Activated CD4-positive, alpha-beta T cell treated with anti-CD3 and anti-CD28 coated beads for 1 hour (primary cell): ENCODE results near the gene MAPT.
"Not testable (repeated sequence)": the region's sequence is repeated elsewhere in the genome, so short reads cannot be mapped to it uniquely, and the experiment has no call there.

Experiments
- DNase-seq: peaks from one replicate; pipeline ENCODE4 v3.0.0-alpha.2; 2020

MAPT gene

DNA sequence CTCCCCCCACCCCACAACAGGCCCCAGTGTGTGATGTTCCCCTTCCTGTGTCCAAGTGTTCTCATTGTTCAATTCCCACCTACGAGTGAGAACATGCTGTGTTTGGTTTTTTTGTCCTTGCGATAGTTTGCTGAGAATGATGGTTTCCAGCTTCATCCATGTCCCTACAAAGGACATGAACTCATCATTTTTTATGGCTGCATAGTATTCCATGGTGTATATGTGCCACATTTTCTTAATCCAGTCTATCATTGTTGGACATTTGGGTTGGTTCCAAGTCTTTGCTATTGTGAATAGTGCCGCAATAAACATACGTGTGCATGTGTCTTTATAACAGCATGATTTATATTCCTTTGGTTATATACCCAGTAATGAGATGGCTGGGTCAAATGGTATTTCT lies 62.4 kb downstream of the MAPT start:
- not testable (repeated sequence) for DNase-seq

DNA sequence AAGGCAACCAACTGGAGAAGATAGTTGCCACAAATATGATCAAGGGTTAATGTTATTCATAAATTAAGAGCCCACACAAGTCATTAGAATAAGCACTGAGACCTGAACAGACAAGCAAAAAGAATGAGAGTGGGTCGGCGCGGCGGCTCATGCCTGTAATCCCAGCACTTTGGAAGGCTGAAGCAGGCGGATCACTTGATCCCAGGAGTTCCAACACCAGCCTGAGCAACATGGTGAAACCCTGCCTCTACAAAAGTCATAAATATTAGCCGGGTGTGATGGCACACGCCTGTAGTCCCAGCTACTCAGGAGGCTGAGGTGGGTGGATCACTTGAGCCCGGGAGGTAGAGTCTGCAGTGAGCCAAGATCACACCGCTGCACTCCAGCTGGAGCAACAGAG lies 64.0 kb downstream of the MAPT start:
- DNase-seq, result no peak

DNA sequence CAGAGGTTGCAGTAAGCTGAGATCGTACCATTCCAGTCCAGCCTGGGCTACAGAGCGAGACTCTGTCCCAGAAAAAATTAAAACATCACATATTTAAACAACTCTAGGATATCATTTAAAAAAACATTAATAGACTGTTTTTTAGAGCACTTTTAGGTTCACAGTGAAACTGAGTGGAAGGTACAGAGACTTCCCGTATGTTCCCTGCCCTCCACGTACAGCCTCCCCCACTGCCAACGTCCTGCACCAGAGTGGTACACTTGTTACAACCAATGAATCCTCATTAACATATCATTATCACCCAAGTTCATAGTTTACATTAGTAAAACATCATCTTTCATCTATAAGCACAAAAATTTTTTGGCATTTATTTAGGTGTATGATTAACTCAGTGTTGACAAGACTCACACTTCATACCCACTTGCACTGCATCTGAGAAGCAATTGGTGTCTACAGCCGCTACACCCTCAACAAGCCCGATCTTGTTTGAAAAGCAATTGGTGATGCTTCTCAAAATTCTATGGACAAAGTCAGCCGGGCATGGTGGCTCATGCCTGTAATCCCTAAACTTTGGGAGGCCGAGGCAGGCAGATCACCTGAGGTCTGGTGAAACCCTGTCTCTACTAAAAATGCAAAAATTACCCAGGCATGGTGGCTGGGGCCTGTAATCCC lies 64.8 kb downstream of the MAPT start:
- no peak for DNase-seq

DNA sequence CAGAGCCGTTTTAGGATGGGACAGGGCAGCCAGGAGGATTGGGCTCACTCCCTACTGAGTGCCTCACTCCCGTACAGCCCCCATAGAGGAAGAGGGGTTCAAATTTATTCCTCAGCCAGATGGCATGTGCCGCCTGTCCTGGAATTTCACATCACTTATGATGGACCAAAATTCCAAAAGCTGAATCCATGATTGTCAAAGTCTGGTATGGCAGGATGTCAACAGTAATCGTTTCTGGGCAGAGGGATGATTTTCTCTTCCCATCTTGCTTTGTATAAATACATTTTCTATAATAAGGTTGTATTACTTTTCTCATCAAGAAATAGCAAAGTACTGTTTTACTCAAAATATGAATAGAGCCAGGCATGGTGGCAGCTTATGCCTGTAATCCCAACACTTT lies 66.0 kb downstream of the MAPT start:
- DNase-seq, result no peak

DNA sequence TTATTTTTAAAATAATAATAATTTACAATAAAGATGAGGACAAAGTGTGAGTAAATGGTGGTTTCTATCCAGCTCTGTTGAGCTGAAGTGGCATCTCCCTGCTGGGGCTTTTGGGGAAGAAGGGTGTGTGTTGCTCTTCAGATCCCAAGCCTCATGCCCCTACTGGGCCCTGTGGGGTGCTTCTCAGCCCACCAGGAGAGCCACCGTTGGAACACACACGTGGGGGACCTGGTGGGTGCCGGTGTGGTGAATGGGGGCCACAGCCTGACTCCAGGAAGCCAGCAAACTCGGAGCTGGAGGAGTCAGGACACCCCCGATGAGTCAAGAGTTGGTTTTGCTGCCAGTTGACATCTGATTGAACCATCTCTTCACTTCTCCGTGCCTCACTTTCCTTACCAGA lies 66.9 kb downstream of the MAPT start:
- no peak for DNase-seq

DNA sequence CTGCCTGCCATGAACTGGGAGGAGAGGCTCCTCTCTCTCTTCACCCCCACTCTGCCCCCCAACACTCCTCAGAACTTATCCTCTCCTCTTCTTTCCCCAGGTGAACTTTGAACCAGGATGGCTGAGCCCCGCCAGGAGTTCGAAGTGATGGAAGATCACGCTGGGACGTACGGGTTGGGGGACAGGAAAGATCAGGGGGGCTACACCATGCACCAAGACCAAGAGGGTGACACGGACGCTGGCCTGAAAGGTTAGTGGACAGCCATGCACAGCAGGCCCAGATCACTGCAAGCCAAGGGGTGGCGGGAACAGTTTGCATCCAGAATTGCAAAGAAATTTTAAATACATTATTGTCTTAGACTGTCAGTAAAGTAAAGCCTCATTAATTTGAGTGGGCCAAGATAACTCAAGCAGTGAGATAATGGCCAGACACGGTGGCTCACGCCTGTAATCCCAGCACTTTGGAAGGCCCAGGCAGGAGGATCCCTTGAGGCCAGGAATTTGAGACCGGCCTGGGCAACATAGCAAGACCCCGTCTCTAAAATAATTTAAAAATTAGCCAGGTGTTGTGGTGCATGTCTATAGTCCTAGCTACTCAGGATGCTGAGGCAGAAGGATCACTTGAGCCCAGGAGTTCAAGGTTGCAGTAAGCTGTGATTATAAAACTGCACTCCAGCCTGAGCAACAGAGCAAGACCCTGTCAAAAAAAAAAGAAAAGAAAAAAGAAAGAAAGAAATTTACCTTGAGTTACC lies 68.0 kb downstream of the MAPT start:
- no peak for DNase-seq

DNA sequence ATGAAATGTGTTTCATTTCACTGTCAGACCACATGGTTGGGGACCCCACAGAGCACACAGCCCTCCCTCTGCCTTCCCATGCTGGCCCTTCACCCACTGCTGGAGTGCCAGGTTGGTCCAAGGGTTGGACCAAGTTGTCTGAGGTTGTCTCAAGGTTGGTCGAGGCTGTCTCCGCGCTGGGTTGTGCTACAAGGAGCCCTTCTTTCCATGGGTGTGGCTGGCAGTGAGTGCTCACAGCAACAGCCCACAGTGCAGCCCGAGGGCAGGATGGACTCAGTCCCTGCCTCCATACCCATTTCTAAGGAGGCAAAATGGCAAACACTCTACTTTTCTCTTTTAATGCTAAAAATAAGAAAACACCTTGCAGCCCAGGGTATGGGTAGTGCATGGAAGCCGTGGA lies 68.9 kb downstream of the MAPT start:
- DNase-seq, result no peak

DNA sequence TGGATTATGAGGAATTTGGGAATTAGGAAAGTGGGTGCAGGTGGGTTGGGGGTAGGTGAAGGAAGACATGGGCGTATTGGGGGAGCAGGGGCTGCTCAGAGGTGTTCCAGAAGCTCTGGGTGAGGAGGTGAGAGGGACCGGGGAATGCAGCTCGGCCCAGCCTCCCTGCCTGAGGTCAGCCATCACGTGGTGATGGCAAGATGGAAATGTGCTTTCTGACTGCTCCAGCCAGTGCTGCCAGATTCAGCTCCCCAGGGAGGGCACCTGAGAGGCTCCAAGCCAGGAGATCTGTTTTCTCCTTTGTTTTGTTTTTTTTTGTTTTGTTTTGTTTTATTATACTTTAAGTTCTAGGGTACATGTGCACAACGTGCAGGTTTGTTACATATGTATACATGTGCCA lies 69.5 kb downstream of the MAPT start:
- no peak for DNase-seq

DNA sequence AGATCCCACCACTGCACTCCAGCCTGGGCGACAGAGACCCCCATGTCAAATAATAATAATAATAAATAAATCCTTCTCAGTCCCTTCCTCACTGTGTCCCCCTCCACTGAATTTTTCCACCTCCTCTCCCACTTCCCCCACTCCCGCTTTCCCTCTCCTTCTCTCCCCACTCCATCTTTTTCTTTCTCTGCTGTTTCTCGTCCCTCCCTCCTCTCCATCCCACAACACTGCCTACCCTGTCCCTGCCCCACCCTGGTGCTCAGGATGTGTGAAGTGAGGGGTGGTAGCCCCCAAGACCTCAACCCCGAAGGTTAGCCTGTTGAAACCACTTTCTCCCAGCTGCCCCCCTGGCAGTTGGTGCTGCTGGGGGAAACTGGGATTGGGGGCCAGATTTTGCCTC lies 70.3 kb downstream of the MAPT start:
- DNase-seq, result no peak

DNA sequence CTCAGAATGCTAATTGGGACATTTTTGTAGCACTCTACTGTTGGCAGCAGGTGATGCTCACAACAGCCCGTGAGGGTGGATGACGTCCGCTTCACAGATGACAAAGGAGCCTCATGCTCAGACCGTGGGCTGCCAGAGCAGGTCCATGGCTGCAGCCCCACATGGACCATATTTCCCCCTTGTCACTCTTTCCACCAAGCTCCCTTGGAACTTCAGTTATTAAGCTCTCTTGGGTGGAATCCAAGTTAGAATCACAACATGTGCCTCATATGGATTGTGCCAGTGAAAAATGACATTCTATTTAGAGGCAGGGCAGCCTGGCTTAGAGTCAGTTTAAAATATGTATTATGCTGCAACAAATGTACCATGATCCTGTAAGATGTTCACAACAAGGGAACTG lies 71.5 kb downstream of the MAPT start:
- DNase-seq, result no peak

DNA sequence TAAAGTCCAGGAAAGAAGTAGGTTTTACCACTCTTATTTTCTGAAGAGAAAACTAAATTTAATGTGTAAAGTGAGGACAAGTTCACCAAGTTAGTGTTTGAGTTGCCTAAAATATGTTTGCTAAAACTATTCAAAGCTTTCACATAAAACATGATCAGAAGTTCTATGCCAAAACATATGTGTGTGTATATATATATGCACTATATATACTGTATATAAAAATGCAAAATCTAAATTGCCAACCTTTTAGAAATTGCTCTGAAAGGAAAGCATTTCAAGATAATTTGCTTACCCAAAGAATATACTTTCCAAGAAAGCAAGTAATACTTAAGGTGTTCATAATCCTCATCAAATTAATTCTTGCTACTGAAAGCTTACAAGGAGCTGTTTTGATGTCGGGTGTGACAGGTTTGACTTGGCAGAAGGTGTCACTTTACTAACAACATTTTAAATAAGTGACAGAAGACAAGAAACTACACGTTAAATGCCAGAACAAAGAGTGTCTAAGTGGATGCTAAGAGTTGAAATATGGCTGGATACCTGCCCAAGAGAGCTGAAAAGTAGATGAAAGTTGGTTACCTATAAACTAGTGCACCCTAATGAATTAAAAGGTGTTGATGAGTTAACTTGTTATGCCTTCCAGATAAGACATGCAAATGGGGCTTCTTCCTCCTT lies 72.4 kb downstream of the MAPT start:
- DNase-seq, result no peak

DNA sequence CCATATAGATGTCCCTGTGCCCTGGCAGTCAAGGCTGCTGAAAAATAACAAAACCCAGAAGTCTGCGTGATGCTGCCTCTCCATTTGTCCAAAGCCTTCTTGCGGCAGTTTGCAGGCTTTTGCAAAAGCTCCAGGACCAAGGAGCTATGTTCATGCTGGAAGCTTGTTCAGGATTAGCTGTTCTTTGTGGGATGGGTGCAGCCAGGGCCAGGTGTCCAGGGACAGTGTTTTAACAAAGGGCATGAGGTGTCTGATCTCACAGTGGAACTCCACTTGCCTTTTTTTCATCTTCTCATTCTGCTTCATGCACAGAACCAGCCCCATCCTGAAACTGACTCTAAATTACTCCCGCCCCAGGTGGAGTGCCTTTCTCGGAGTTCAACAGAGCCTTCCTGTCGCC lies 73.0 kb downstream of the MAPT start:
- DNase-seq, result no peak

DNA sequence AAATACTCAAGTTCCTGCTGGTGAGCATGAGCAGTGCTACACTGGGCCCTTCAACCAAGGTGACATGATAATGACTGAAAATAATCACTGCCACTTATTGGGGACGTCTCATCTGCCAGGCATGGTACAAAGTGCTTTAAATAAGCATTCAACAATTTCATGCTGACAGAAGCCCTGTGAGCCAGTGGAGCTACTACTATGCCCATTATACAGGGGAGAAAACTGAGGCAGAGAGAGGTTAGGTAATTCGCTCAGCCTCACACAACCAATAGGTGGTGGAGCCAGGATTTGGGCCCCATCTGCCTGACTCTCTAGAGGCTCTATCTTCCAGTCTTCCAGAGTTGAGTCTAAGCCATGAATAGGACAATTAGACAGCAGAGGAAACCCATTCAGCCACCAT lies 74.4 kb downstream of the MAPT start:
- DNase-seq, result no peak

DNA sequence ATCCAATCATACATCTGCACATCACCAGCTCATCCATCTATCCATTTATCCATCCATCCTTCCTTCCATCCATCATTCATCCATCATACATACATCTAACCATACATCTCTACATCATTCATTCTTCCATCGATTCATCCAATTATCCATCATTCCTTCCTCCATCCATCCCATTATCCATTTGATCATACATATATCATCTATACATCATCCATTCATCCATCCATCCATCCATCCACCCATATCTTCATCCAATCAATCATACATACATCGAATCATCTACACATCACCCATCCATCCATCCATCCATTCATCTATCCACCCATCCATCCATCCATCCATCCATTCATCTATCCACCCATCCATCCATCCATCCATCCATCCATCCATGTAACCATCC lies 75.4 kb downstream of the MAPT start:
- DNase-seq, result no peak

DNA sequence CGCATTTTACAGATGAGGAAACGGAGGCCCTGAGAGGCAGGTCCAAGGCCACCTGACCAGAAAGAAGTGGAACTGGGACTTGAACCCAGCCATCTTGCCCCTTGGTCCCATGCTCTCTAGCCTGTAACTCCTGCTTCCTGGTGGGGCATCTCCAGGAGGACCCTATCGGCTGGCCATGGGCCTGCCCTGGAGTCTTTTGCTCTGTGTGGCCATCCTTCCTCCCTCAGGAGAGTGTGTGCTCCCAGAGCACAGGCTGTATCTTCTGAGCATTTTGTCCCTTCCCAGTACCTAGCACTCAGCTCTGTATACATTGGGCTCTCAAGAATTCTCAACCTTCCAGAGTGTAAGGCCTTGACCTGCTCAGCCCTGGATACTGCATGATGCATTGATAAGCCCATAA lies 76.3 kb downstream of the MAPT start:
- no peak for DNase-seq

DNA sequence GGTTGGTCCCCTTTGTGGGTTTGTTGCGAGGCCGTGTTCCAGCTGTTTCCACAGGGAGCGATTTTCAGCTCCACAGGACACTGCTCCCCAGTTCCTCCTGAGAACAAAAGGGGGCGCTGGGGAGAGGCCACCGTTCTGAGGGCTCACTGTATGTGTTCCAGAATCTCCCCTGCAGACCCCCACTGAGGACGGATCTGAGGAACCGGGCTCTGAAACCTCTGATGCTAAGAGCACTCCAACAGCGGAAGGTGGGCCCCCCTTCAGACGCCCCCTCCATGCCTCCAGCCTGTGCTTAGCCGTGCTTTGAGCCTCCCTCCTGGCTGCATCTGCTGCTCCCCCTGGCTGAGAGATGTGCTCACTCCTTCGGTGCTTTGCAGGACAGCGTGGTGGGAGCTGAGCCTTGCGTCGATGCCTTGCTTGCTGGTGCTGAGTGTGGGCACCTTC lies 77.4 kb downstream of the MAPT start:
- no peak for DNase-seq

DNA sequence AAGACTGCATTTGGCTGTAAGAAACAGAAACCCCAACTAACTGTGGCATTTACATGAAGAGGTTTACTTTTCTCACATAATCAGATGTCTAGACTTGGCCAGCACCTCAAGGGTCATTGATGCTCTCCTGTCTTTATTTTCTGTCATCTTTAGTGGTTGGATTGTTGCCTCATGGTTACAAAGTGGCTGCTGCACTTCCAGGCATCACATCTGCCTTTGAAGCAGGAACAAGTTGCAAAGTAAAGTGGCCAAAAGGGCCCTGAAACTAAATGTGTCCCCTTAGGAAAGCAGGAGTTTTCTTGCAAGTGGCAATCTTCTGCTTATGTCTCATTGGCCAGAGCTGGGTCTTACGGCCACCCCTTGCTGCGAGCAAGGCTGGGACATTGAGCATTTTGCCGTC lies 78.2 kb downstream of the MAPT start:
- no peak for DNase-seq

DNA sequence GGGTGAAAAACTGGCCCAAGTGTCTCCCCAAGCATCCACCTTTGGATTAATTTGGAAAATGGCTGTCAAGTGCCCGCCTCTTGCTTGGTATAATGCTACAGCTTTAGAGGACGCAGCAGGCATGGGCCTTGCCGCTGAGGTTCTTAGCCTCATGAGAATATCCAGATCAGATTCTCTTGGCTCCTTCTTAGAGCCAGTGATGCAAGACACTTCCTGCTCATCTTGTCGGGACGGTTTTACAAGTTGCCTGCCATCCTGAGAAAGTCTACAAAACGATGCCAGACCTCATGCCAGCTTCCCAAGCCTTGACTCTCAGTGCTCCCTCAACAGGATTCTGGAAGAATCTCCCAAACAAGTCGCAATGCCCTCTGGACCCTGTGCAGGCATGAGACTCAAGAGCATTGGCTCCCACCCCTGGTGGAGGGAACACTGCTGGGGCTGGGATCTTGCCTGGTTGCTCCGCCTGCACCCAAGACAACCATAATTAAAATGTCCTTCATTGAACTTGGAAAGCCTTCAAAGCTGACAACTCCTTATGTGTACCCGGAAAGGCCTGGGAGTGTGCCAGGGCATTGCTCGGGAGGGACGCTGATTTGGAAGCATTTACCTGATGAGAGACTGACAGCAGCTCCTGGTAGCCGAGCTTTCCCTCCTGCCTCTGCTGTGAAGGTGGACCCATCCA lies 78.9 kb downstream of the MAPT start:
- DNase-seq, result no peak

DNA sequence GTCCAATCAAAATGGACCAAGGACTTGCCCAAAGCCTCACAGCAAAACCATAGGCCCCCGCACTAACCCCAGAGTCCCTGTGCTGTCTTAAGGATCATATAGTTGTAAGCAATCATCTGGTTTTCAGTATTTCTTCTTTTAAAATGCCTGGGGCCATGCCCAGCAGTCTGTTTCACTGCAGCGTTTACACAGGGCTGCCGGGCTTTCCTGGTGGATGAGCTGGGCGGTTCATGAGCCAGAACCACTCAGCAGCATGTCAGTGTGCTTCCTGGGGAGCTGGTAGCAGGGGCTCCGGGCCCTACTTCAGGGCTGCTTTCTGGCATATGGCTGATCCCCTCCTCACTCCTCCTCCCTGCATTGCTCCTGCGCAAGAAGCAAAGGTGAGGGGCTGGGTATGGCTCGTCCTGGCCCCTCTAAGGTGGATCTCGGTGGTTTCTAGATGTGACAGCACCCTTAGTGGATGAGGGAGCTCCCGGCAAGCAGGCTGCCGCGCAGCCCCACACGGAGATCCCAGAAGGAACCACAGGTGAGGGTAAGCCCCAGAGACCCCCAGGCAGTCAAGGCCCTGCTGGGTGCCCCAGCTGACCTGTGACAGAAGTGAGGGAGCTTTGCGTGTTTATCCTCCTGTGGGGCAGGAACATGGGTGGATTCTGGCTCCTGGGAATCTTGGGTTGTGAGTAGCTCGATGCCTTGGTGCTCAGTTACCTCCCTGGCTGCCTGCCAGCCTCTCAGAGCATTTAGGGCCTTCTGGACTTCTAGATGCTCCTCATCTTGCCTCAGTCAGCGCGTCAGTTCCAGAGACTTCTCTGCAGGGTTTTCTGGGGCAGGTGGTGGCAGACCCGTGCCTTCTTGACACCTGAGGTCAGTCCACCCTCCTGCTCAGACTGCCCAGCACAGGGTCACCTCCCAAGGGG lies 79.8 kb downstream of the MAPT start:
- no peak for DNase-seq

DNA sequence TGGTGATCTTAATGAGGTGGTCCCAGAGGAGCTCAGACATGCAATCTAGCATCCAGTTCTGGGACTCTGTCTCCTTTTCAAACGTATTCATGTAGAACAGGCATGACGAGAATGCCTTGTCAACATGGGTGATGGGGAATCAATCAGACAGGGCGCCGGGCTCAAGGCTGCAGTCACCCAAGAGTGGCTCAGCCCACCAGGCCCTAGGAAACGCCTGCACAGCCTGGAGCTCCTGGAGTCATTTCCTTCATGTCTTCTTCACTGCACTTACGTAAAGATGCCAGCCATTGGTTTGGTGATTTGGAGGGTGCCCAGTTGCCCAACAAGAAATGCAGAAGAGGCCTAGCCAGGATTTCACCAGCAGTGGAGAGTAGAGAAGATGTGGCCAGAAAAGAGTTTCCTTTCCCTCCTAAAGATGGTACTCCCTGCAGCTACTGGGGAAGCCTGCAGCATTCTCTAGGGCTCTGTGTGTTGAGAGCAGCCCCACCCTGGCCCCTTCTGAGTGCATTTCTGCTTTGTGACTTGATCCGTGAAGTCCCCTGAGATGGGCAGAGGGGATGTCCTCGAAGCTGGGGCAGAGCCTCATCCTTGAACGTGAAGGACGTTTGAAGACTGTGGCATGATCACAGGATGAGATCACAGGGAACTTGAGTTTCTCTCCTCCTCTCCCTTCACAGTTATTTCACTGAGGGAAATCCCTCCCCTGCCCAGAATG lies 80.7 kb downstream of the MAPT start:
- no peak for DNase-seq

DNA sequence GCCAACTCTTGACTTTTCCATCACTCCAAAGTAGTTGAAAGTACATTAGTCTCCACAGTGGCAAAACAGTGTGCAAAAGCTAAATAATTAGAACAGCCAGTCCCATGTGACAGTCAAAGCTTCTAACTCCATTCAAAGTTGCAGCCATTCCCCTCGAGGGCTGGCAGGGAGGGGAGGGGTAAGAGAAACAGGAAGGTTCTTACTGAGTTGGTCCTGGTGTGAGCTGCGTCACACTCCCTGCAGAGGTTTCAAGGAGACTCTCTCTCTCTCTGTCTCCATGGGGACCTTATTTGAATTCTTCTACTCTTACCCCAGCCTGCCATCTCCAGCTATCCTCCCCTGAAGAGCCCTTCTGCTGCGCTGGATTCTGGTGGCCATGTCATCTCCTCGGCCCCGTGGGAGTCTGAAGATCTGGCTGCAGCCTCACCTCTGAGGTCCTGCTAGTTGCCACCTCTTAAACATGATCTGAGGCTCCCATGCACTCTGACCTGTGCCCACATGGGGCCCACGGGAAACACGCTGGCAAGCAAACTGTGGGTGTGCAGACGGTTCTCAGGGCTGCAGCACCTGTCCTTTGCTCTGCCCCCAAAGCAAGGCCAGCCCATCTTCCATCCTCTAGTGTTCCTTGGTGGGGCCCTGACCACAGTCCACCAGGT lies 81.4 kb downstream of the MAPT start:
- no peak for DNase-seq
